ENCODE data around the gene ITGB2.

GRCh38 chr21:44858791-44859190 is 61.9 kb downstream of the ITGB2 start:
- no peak for TF ChIP-seq CTCF (IDR thresholded peaks at IDR 0.05)
- TF ChIP-seq POLR2A (IDR thresholded peaks at IDR 0.05; ENCODE audit: low read depth), result no peak
